Lung microvascular endothelial cell (primary cell): ENCODE data around the gene ACTR10. TPM values are rescaled to one million over a fixed set of nuclear protein-coding genes. Genes with fewer than 3 reads are reported as not detected.
A peak's percentile ranks its signal among the peaks of the same experiment; 100 is the strongest.

Experiments used
- DNase-seq, 2 donors: peaks; one replicate each; pipeline versions ENCODE4 v3.0.0 to v3.0.0-alpha.2; 2010; ENCODE audit warnings: low read depth in 2 of 2
- total RNA-seq: library from RNA; depleted of rRNA; stranded (reverse); fragments of >200 nt; gene quantifications from 2 replicates; pipeline ENCODE4 v1.2.1, GENCODE V29; 2014

Gene ACTR10
- total RNA-seq, 1 donor from 2014 or later: 28.8 TPM

DNA sequence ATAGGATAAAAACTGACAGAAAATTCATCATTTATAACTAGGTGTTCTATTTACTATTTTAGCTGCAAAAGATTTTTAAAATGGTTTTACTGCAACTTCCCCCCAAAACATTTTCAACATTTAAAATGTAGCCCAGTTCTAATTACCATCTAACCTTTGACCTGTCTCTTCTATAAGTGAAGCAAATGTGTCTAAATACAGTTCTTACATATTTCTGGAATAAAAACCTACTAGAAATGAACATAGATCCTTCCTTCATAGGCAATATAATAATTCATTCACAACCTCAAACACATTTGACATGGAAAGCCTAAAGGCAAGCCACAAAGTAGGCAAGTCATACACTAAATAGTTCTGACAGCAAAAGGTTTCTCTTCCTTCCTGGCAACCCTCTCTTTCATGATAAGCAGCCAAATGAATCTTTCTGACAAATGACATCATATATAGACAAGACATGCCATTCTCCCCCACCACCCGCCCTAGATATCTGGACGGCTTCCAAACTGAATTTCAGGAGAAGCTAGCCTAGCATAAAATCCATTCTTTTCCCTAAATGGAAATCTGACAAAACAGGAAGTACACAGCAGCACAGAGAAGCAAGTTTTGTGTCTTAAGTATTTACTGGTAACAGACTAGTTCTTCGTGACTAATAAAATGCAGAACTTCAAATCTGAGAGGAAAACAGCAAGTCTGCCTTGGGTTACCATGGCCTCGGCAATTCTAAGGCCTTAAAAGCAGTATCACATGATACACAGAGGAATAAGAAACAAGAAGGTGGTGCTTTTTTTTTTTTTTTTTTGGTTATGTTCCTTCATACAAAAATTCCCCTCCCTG is 81.2 kb downstream of the ACTR10 start:
- peak; percentile 74 to 97 for DNase-seq

DNA sequence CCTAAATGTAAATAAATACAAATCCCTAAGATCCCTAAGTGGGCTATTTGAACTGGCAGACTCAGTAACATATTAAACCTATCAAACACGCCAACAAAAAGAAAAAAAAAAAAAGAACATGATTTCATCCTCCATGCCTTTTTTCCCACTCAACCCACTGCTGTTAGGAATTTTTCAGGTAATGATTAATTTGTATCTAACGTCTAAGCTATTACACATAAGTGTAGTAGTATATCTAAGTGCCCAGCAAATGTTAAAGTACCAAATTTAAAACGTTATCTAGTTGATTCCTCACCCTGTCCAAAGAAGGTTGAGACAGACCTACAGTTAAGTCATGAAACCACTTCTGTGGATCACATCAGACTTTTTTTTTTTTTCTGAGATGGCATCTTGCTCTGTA is 82.0 kb downstream of the ACTR10 start:
- DNase-seq: no peak

DNA sequence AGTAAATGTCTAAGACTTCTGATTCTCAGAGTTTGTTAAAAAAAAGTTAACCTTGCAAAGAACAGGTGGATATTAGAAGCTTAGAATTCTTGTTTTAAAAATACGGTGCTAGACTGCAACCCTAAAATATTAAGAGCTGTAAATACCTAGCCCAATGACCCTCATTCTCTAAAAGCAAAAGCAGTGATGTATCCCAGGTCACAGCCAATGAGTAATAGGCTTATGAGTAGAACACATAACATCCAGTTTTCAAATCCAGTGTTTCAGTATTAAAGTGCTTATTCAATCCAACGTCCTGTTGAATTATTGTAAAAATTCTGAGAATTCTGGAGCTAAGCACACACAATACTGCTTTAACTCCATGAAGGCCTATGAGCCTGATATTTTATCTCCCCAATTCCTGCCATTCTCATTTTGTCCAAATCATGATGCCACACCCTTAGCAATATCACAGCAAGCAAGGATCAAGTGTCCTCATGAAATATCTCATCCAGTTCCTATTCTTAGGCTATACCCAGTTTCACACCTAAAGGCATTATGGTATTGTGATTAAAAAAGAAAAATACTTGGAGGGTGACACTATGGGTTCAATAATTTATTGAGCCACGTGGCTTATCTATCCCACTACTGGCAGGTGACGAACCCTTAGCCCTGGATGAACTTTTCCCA is 83.1 kb downstream of the ACTR10 start:
- no peak for DNase-seq

DNA sequence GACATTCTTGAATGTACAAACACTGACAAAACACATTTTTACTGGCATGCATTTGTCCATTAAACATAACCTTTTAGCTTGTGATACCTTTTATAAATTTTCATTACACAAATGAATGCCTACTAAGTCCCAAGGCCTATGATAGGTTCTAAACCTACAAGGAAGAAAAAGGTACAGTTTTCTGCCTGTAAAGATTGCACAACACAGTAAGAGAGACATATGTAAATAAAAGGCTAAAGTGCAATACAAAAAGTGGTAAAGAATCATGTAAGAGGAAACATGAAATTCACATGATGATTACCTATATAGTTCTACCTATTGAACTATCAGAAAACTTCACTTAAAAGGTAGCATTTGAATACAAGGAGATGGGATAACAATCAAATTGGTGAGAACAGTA is 83.8 kb downstream of the ACTR10 start:
- DNase-seq: no peak

DNA sequence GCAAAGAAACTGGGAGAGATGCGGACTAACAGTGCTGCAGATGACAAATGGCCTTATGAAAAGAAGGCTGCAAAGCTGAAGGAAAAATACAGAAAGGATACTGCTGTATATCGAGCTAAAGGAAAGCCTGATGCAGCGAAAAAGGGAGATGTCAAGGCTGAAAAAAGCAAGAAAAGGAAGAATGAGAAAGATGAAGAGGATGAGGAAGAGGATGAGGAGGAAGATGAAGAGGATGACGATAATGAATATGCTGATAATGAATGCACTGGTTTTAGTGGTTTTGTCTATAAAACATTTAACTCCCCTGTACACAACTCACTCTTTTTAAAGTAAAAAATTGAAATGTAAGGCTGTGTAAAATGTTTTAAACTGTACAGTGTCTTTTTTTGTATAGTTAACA is 85.2 kb downstream of the ACTR10 start:
- DNase-seq: no peak

Other genes starting within 250 kb of the ACTR10 start
- 0.87 and 1.8 TPM in 2 replicates for gene ARMH4, start 47.9 kb upstream of the ACTR10 start, total RNA-seq
- gene PSMA3, start 44.7 kb downstream of the ACTR10 start, total RNA-seq: 76.6 and 109 TPM in 2 replicates
- gene ARID4A, start 98.4 kb downstream of the ACTR10 start, total RNA-seq: 8.7 and 10.7 TPM in 2 replicates
- not detected in 2 replicates for gene TOMM20L, start 195.8 kb downstream of the ACTR10 start, total RNA-seq
- 12.0 and 15.3 TPM in 2 replicates for gene TIMM9, start 227.4 kb downstream of the ACTR10 start, total RNA-seq
- gene KIAA0586, start 227.6 kb downstream of the ACTR10 start, total RNA-seq: 13.1 and 13.3 TPM in 2 replicates